A673 (cell line): ENCODE data around the gene DNAJA4.

ENCODE experiments used
- EZH2 ChIP-seq: fragments of 200-600 bp; sonication (generic); IDR thresholded peaks from 2 replicates; pipeline ENCODE4 v1.6.1; 2017; ENCODE audit warnings: borderline replicate concordance, low read depth, mild to moderate bottlenecking, mixed read lengths, antibody characterized with exemption, low read length; ENCODE audit not compliant: poor library complexity, severe bottlenecking
- TF ChIP-seq, protein P1 (sequence below): fragments of 300-800, 200-600 bp; sonication (generic); conservative IDR thresholded peaks from 2 replicates; pipeline ENCODE4 v1.5.1; 2017; ENCODE audit warnings: low read depth, mild to moderate bottlenecking, antibody characterized with exemption, low read length, moderate library complexity, mixed read lengths

- TF ChIP-seq, protein P1, sequence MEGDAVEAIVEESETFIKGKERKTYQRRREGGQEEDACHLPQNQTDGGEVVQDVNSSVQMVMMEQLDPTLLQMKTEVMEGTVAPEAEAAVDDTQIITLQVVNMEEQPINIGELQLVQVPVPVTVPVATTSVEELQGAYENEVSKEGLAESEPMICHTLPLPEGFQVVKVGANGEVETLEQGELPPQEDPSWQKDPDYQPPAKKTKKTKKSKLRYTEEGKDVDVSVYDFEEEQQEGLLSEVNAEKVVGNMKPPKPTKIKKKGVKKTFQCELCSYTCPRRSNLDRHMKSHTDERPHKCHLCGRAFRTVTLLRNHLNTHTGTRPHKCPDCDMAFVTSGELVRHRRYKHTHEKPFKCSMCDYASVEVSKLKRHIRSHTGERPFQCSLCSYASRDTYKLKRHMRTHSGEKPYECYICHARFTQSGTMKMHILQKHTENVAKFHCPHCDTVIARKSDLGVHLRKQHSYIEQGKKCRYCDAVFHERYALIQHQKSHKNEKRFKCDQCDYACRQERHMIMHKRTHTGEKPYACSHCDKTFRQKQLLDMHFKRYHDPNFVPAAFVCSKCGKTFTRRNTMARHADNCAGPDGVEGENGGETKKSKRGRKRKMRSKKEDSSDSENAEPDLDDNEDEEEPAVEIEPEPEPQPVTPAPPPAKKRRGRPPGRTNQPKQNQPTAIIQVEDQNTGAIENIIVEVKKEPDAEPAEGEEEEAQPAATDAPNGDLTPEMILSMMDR, result no peak
- TF ChIP-seq EZH2, result no peak
These were observed 3.9 kb upstream of the DNAJA4 start for GRCh38 chr15:78260489-78260888.
